Body of pancreas (tissue), 4 donors: Measurements from ENCODE around the gene PARK7. TPM values are rescaled to one million over a fixed set of nuclear protein-coding genes. Genes with fewer than 3 reads are reported as not detected.

Experiments used
- ATAC-seq: fragments of 150-250 bp; one replicate; pipeline ENCODE4 v1.9.1; 2016
- DNase-seq, 4 donors: peaks; one replicate each; pipeline ENCODE4 v3.0.0-alpha.2; 2019
- H3K27ac ChIP-seq, 4 donors: fragments of 200-600 bp; sonication (generic); 1 replicate in 3 of 4; 2 replicates in 1 of 4; pipeline versions ENCODE4 v1.5.1 to v1.6.1; 2016 to 2019; ENCODE audit warnings: mild to moderate bottlenecking in 1 of 4, mixed read lengths in 1 of 4, moderate library complexity in 1 of 4
- H3K27me3 ChIP-seq, 2 donors: fragments of 200-600 bp; sonication (generic); one replicate each; pipeline ENCODE4 v1.6.0; 2016; ENCODE audit warnings: mild to moderate bottlenecking in 1 of 2
- H3K36me3 ChIP-seq, 2 donors: fragments of 200-600 bp; sonication (generic); replicated peaks in 1 of 2; 2 replicates each; pipeline ENCODE4 v1.5.1; 2016; ENCODE audit warnings: low read depth in 2 of 2; ENCODE audit not compliant: insufficient read depth in 1 of 2
- H3K4me1 ChIP-seq: fragments of 200-600 bp; sonication (generic); one replicate; pipeline ENCODE4 v1.6.0; 2016
- H3K4me3 ChIP-seq, 2 donors: fragments of 200-600 bp; sonication (generic); 1 replicate in 1 of 2; 2 replicates in 1 of 2; pipeline ENCODE4 v1.5.1; 2016 to 2019
- H3K9me3 ChIP-seq, 3 donors: fragments of 200-600 bp; sonication (generic); 1 replicate in 2 of 3; 2 replicates in 1 of 3; pipeline ENCODE4 v1.5.1; 2016
- CTCF ChIP-seq, 7 experiments: fragments of 450-650 bp in 4 of 7; fragments of 200-600 bp in 3 of 7; sonication (generic) in 3 of 7; IDR thresholded peaks; one replicate each; pipeline ENCODE4 v1.5.1; 2016 to 2019; ENCODE audit warnings: antibody characterized with exemption in 7 of 7
- POLR2A ChIP-seq, 3 donors: fragments of 450-650 bp; IDR thresholded peaks; one replicate each; pipeline ENCODE4 v1.6.1; 2016; ENCODE audit warnings: antibody characterized with exemption in 3 of 3, mild to moderate bottlenecking in 2 of 3
- WGBS, 2 donors: methylation state at CpG; one replicate each; pipeline ENCODE4 v1.1.5; 2017; 5-methylcytosine and 5-hydroxymethylcytosine counted together
- intact Hi-C: fragments of 100-400 bp; cut with DNase I; formaldehyde crosslinking; loops from one replicate; pipeline ENCODE4 v1.15.1; 2023
- total RNA-seq, 2 donors: library from RNA; depleted of rRNA; stranded (reverse); fragments of >200 nt; gene quantifications; one replicate each; pipeline ENCODE4 v1.1.0, GENCODE V29; 2016

The PARK7 gene
- total RNA-seq, 2 donors from 2014 or later: 88.3 to 110 TPM

GRCh38 chr1:8022395-8023286 is 61.1 kb downstream of the PARK7 start:
- no peak for DNase-seq
- peak overlapping the region; percentile 26 to 76 for H3K4me3 ChIP-seq
- no peak for TF ChIP-seq CTCF (IDR thresholded peaks at IDR 0.05)
- TF ChIP-seq POLR2A (IDR thresholded peaks at IDR 0.05): peak in 2 of 3 donors; percentile 52 to 59
- 41 to 42% methylated on average over 3 of the region's 3 CpGs for WGBS, 2 donors
- H3K9me3 ChIP-seq: no peaks in the 10 kb centered on the region
- peaks cover 69% of the 10 kb centered on the region for H3K4me1 ChIP-seq
- intact Hi-C loops: no loop called here
- H3K27me3 ChIP-seq: no peaks in the 10 kb centered on the region
- no peak for ATAC-seq
- peak overlapping the region; percentile 78 to 100 (median 99) for H3K27ac ChIP-seq
- no peaks in the 10 kb centered on the region for H3K36me3 ChIP-seq

GRCh38 chr1:8023287-8023994 is 61.9 kb downstream of the PARK7 start:
- H3K27ac ChIP-seq: peak overlapping the region; percentile 78 to 100 (median 99)
- ATAC-seq: no peak
- H3K27me3 ChIP-seq: no peaks in the 10 kb centered on the region
- no peaks in the 10 kb centered on the region for H3K9me3 ChIP-seq
- WGBS, 2 donors: 23 to 26% methylated on average over 10 of the region's 10 CpGs
- peak in 3 of 4 donors; percentile 56 to 65 (median 59) for DNase-seq
- intact Hi-C loops: no loop called here
- TF ChIP-seq CTCF (IDR thresholded peaks at IDR 0.05): no peak
- peak; percentile 51 to 87 (median 69) for TF ChIP-seq POLR2A (IDR thresholded peaks at IDR 0.05)
- H3K4me1 ChIP-seq: peaks cover 69% of the 10 kb centered on the region
- peak overlapping the region; percentile 26 to 76 for H3K4me3 ChIP-seq
- H3K36me3 ChIP-seq: no peaks in the 10 kb centered on the region

- 0 to 17% methylated on average over 1 of the region's 1 CpG for WGBS, 2 donors
- no peaks in the 10 kb centered on the region for H3K9me3 ChIP-seq
Measured at GRCh38 chr1:8023995-8024313, 62.4 kb downstream of the PARK7 start.

GRCh38 chr1:8024329-8024728 is 62.8 kb downstream of the PARK7 start:
- DNase-seq (no peak), ATAC-seq (no peak)
- WGBS, 2 donors: 15% methylated on average over 3 of the region's 3 CpGs
- intact Hi-C loops: no loop called here
- Histone ChIP-seq H3K9me3 (no peaks in the 10 kb centered on the region), H3K27ac (peak overlapping the region; percentile 78 to 100 (median 99)), H3K36me3 (no peaks in the 10 kb centered on the region), H3K4me1 (peaks cover 68% of the 10 kb centered on the region), H3K27me3 (no peaks in the 10 kb centered on the region), H3K4me3 (peak overlapping the region; percentile 26 to 76)
- TF ChIP-seq POLR2A (IDR thresholded peaks at IDR 0.05) (no peak), CTCF (IDR thresholded peaks at IDR 0.05) (no peak)

More at GRCh38 chr1:8023995-8024313, 62.4 kb downstream of the PARK7 start:
- H3K27ac ChIP-seq: peak overlapping the region; percentile 78 to 100 (median 99)
- DNase-seq (no peak), ATAC-seq (no peak)
- H3K36me3 ChIP-seq: no peaks in the 10 kb centered on the region
- H3K4me1 ChIP-seq: peaks cover 69% of the 10 kb centered on the region
- peak overlapping the region; percentile 26 to 76 for H3K4me3 ChIP-seq
- intact Hi-C loops: no loop called here
- no peaks in the 10 kb centered on the region for H3K27me3 ChIP-seq
- TF ChIP-seq CTCF (IDR thresholded peaks at IDR 0.05): no peak
- TF ChIP-seq POLR2A (IDR thresholded peaks at IDR 0.05): no peak
